SK-N-SH (cell line): ENCODE results near the gene SPRR1A. TPM values are rescaled to one million over a fixed set of nuclear protein-coding genes. Genes with fewer than 3 reads are reported as not detected.

Experiments
- EZH2phosphoT487 ChIP-seq: fragments of 200-600 bp; sonication (generic); IDR thresholded peaks from 2 replicates; pipeline ENCODE4 v1.6.1; 2017; ENCODE audit warnings: low read depth, mixed run types, mild to moderate bottlenecking, antibody characterized with exemption, moderate library complexity, borderline replicate concordance
- NFIC ChIP-seq: IDR thresholded peaks from 2 replicates; pipeline ENCODE4 v1.4.0; 2012; ENCODE audit warnings: borderline replicate concordance
- polyA plus RNA-seq, 3 experiments: library from polyadenylated mRNA; depleted of rRNA; stranded (reverse); fragments of >200 nt; gene quantifications; 2 replicates each; pipeline ENCODE4 v1.2.3, GENCODE V29; 2012
- small RNA-seq, 7 experiments: library from RNA; depleted of rRNA; stranded (forward); fragments of <200 nt; gene quantifications; one replicate each; pipeline ENCODE3, GENCODE V24; 2012
- TF ChIP-seq, protein P1 (sequence below): IDR thresholded peaks from 2 replicates; pipeline ENCODE4 v1.6.1; 2012; ENCODE audit warnings: mild to moderate bottlenecking, low read depth, low read length, moderate library complexity

The SPRR1A gene
- polyA plus RNA-seq, 1 of the 3 experiments (the other 2 are of a cell fraction): not detected

DNA sequence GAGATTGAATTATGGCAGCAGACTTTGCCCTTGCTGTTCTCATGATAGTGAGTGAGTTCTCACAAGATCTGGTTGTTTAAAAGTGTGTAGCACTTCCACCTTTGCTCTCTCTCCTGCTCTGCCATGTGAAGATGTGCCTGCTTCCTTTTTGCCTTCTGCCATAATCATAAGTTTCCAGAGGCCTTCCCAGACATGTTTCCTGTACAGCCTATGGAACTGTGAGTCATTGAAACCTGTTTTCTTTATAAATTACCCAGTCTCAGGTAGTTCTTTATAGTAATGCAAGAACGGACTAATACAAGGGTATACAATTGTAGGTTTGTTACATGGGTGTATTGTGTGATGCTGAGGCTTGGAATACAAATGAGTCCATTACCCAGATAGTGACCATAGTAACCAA lies 51.3 kb downstream of the SPRR1A start (continued):
- TF ChIP-seq, protein P1, sequence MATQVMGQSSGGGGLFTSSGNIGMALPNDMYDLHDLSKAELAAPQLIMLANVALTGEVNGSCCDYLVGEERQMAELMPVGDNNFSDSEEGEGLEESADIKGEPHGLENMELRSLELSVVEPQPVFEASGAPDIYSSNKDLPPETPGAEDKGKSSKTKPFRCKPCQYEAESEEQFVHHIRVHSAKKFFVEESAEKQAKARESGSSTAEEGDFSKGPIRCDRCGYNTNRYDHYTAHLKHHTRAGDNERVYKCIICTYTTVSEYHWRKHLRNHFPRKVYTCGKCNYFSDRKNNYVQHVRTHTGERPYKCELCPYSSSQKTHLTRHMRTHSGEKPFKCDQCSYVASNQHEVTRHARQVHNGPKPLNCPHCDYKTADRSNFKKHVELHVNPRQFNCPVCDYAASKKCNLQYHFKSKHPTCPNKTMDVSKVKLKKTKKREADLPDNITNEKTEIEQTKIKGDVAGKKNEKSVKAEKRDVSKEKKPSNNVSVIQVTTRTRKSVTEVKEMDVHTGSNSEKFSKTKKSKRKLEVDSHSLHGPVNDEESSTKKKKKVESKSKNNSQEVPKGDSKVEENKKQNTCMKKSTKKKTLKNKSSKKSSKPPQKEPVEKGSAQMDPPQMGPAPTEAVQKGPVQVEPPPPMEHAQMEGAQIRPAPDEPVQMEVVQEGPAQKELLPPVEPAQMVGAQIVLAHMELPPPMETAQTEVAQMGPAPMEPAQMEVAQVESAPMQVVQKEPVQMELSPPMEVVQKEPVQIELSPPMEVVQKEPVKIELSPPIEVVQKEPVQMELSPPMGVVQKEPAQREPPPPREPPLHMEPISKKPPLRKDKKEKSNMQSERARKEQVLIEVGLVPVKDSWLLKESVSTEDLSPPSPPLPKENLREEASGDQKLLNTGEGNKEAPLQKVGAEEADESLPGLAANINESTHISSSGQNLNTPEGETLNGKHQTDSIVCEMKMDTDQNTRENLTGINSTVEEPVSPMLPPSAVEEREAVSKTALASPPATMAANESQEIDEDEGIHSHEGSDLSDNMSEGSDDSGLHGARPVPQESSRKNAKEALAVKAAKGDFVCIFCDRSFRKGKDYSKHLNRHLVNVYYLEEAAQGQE: no peak
- no peak for TF ChIP-seq NFIC
- TF ChIP-seq EZH2phosphoT487: no peak
- TF ChIP-seq, all 33 proteins: peak for 0

Small RNAs within 50 kb of the gene (small RNA-seq; reads per million reads assigned to genes)
- gene AL356867.1: 0 to 5.7 (median 0) reads per million in 7 experiments
- gene RF00322: 0 reads per million in 7 experiments
- gene SPRR1A: 0 reads per million in 7 experiments

Other genes with a start within 250 kb of the SPRR1A start
- not detected in 2 replicates for gene KPRP, start 226.1 kb upstream of the SPRR1A start, polyA plus RNA-seq (2012; rRNA removed)
- not detected in 2 replicates for gene LCE1F, start 208.9 kb upstream of the SPRR1A start, polyA plus RNA-seq (2012; rRNA removed)
- gene LCE1E, start 197.8 kb upstream of the SPRR1A start, polyA plus RNA-seq (2012; rRNA removed): not detected in 2 replicates
- not detected in 2 replicates for gene LCE1D, start 187.4 kb upstream of the SPRR1A start, polyA plus RNA-seq (2012; rRNA removed)
- gene LCE1C, start 177.4 kb upstream of the SPRR1A start, polyA plus RNA-seq (2012; rRNA removed): not detected in 2 replicates
- gene LCE1B, start 172.1 kb upstream of the SPRR1A start, polyA plus RNA-seq (2012; rRNA removed): not detected in 2 replicates
- gene LCE1A, start 156.6 kb upstream of the SPRR1A start, polyA plus RNA-seq (2012; rRNA removed): not detected in 2 replicates
- not detected in 2 replicates for gene LCE6A, start 141.2 kb upstream of the SPRR1A start, polyA plus RNA-seq (2012; rRNA removed)
- gene LCE7A, start 124.1 kb upstream of the SPRR1A start, polyA plus RNA-seq (2012; rRNA removed): not detected in 2 replicates
- gene SMCP, start 105.8 kb upstream of the SPRR1A start, polyA plus RNA-seq (2012; rRNA removed): not detected in 2 replicates
- 0.64 and 0.86 TPM in 2 replicates for gene IVL, start 75.5 kb upstream of the SPRR1A start, polyA plus RNA-seq (2012; rRNA removed)
- gene SPRR5, start 36.9 kb upstream of the SPRR1A start, polyA plus RNA-seq (2012; rRNA removed): not detected in 2 replicates
- not detected in 2 replicates for gene SPRR4, start 13.4 kb upstream of the SPRR1A start, polyA plus RNA-seq (2012; rRNA removed)
- gene SPRR3, start 17.7 kb downstream of the SPRR1A start, polyA plus RNA-seq (2012; rRNA removed): not detected in 2 replicates
- gene SPRR1B, start 47.1 kb downstream of the SPRR1A start, polyA plus RNA-seq (2012; rRNA removed): not detected in 2 replicates
- not detected in 2 replicates for gene SPRR2D, start 57.0 kb downstream of the SPRR1A start, polyA plus RNA-seq (2012; rRNA removed)
- not detected in 2 replicates for gene SPRR2A, start 73.4 kb downstream of the SPRR1A start, polyA plus RNA-seq (2012; rRNA removed)
- gene SPRR2B, start 87.5 kb downstream of the SPRR1A start, polyA plus RNA-seq (2012; rRNA removed): not detected in 2 replicates
- gene SPRR2E, start 110.4 kb downstream of the SPRR1A start, polyA plus RNA-seq (2012; rRNA removed): not detected in 2 replicates
- not detected in 2 replicates for gene SPRR2F, start 129.4 kb downstream of the SPRR1A start, polyA plus RNA-seq (2012; rRNA removed)
- not detected in 2 replicates for gene SPRR2G, start 166.8 kb downstream of the SPRR1A start, polyA plus RNA-seq (2012; rRNA removed)
- not detected in 2 replicates for gene LELP1, start 219.3 kb downstream of the SPRR1A start, polyA plus RNA-seq (2012; rRNA removed)
- gene PRR9, start 233.5 kb downstream of the SPRR1A start, polyA plus RNA-seq (2012; rRNA removed): not detected in 2 replicates